ENCODE data around the gene RARRES2.

GRCh38 chr7:150374026-150374425, 32.6 kb upstream of the RARRES2 start:
- no peak for TF ChIP-seq FOXK2 (IDR thresholded peaks at IDR 0.05)
- TF ChIP-seq LEF1 (IDR thresholded peaks at IDR 0.05; ENCODE audit: borderline replicate concordance) = no peak
- no peak for TF ChIP-seq BHLHE40 (IDR thresholded peaks at IDR 0.05; ENCODE audit: borderline replicate concordance)
- TF ChIP-seq SP1 (IDR thresholded peaks at IDR 0.05) = no peak
- TF ChIP-seq L3MBTL2 (conservative IDR thresholded peaks at IDR 0.05) = no peak
- TF ChIP-seq SUZ12 (IDR thresholded peaks at IDR 0.05) = no peak
- no peak for TF ChIP-seq ELF4 (IDR thresholded peaks at IDR 0.05)
- TF ChIP-seq ZNF384 (IDR thresholded peaks at IDR 0.05) = no peak
- no peak for TF ChIP-seq FOXA1 (IDR thresholded peaks at IDR 0.05)
- TF ChIP-seq ARNT (IDR thresholded peaks at IDR 0.05) = no peak

Data from HEK293T (cell line).